ENCODE measurements around the gene SCAMP2.

The SCAMP2 gene

DNA sequence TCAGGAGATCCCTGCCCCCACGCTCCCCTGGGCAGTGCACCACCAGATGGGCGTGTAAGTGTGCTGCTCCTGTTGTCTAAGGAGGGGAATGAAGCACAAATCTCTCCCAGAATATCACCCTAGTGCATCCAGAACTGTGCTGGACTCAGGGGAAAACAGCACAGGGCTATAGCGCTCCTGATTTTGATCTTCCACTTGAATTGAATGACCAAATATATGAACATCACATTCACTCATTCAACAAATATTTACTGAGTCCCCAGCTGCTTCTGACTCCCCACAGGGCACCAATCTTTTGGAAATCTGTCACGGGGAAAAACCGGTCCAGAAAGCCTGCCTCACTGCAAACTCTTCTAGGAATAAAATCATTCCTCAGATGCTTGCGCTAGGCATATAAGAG, 44.3 kb downstream of the SCAMP2 start:
- TF ChIP-seq, protein P1, sequence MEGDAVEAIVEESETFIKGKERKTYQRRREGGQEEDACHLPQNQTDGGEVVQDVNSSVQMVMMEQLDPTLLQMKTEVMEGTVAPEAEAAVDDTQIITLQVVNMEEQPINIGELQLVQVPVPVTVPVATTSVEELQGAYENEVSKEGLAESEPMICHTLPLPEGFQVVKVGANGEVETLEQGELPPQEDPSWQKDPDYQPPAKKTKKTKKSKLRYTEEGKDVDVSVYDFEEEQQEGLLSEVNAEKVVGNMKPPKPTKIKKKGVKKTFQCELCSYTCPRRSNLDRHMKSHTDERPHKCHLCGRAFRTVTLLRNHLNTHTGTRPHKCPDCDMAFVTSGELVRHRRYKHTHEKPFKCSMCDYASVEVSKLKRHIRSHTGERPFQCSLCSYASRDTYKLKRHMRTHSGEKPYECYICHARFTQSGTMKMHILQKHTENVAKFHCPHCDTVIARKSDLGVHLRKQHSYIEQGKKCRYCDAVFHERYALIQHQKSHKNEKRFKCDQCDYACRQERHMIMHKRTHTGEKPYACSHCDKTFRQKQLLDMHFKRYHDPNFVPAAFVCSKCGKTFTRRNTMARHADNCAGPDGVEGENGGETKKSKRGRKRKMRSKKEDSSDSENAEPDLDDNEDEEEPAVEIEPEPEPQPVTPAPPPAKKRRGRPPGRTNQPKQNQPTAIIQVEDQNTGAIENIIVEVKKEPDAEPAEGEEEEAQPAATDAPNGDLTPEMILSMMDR (IDR thresholded peaks at IDR 0.05; ENCODE audit: low read depth, low read length): no peak
- no peak for DNase-seq (ENCODE audit: low read depth in 2 of 2)

DNA sequence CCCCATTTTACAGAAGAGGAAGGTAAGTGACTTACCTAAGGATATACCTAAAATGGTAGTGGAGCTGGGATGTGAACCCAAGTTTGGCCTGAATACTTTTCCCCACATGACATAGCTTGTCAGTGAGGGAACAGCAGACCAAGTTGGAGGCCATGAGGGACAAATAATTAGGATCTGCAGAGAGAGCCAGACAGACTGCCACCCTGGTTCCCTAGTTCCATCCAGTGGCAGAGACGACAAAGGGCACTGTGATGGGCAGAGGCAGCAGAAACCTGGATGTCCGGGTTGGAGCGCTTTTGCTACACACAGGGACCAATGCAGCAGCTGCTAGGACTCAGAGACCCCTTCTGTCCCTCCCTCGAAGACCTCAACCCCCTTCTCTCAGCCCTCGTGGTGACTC, 45.6 kb downstream of the SCAMP2 start:
- TF ChIP-seq, protein P1 (IDR thresholded peaks at IDR 0.05; ENCODE audit: low read depth, low read length): no peak
- DNase-seq (ENCODE audit: low read depth in 2 of 2): no peak
- H3K4me3 ChIP-seq (replicated peaks in 1 of 2; ENCODE audit: low read depth in 2 of 2, low read length in 2 of 2): no peak overlapping the region

More for the DNA sequence above, 44.3 kb downstream of the SCAMP2 start:
- no peak overlapping the region for H3K4me3 ChIP-seq (replicated peaks in 1 of 2; ENCODE audit: low read depth in 2 of 2, low read length in 2 of 2)

DNA sequence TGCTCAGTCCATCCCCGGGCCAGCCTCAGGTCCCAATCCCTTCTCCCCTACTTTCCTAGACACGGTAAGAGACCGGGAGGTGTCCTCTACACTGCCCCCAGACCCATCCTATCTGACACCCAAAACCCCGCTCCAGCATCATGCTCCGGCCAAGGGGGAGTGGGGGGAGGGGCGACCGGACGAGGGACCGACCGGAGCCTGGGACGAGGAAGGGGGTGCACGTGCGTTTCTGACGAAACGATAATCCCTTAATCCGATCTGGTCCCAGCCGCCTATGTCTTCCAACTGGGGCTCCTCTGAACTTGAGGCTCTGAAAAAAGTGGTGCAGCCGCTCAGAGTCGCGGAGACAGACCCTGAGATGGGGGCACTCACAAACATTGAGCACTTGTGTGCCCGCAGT, 46.2 kb downstream of the SCAMP2 start:
- DNase-seq (ENCODE audit: low read depth in 2 of 2): no peak
- TF ChIP-seq, protein P1 (IDR thresholded peaks at IDR 0.05; ENCODE audit: low read depth, low read length): no peak
- H3K4me3 ChIP-seq (replicated peaks in 1 of 2; ENCODE audit: low read depth in 2 of 2, low read length in 2 of 2): no peak overlapping the region

DNA sequence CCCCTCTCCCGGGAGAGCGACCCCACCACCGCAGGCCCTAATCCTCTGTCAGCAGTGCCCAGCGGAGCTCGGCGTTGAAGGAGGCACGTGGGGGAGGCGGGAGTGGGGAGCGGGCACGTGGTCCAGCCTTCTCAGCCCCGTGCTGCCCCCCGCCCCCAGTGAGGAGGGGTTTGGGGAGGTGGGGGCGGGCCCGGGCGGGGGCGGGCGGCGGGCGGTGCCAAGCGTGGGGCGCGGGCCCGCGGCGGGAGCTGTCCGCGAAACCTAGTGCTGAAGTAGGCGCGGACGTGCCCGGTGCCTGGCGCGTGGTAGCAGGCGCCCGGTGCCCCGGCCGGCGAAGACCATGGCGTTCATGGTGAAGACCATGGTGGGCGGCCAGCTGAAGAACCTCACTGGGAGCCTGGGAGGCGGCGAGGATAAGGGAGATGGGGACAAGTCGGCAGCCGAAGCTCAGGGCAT, 46.8 kb downstream of the SCAMP2 start, which contains the start of gene CPLX3:
Gene CPLX3, plus strand, starts transcription at position 264 of the 456 bp plus-strand sequence. Its CDS starts 77 bp downstream, at position 341.
- no peak within 1 kb of the TSS for H3K4me3 ChIP-seq (replicated peaks in 1 of 2; ENCODE audit: low read depth in 2 of 2, low read length in 2 of 2)
- TF ChIP-seq, protein P1 (IDR thresholded peaks at IDR 0.05; ENCODE audit: low read depth, low read length): no peak
- peak in 1 of 2 donors; percentile 13 for DNase-seq (ENCODE audit: low read depth in 2 of 2)

DNA sequence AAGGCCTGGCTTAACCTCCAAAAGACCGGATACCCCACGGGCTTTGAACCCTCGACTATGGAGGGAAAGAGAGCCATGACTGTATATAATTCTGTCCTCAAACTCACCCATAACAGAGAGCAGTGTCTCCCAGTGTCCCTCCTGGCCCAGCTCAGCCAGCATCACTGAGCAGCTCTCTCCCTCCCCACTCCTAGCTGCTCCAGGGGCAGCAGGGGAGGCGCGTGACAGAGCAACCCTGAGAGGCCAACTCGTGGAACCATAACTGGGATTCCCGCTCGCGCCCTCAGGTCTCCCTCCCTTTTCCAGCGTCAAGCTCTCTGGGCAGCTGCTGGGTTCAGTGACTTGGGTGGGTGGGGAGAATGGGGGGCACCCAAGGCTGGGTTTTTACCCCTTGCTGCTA, 47.3 kb downstream of the SCAMP2 start:
- DNase-seq (ENCODE audit: low read depth in 2 of 2): no peak
- no peak overlapping the region for H3K4me3 ChIP-seq (replicated peaks in 1 of 2; ENCODE audit: low read depth in 2 of 2, low read length in 2 of 2)
- TF ChIP-seq, protein P1 (IDR thresholded peaks at IDR 0.05; ENCODE audit: low read depth, low read length): no peak

DNA sequence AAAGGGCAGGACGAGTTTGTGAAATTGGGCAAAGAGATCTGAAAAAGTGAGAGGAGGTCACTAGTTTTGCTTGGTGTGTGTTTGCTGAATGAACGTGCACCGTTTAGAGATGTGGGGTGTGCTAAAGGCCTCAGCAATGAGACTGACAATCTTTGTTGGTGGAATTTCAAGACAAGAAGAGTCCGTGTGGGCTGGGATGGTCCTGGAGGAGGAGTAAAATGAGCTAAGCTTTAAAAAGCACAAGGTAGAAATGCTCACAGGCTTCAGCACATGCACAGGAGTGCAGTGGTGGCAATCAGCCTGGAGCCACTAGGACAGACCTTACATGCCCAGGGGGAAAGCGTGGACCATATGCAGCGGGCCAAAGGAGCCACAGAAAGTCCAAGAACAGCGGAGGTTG, 48.2 kb downstream of the SCAMP2 start:
- DNase-seq (ENCODE audit: low read depth in 2 of 2): no peak
- TF ChIP-seq, protein P1 (IDR thresholded peaks at IDR 0.05; ENCODE audit: low read depth, low read length): no peak
- no peak overlapping the region for H3K4me3 ChIP-seq (replicated peaks in 1 of 2; ENCODE audit: low read depth in 2 of 2, low read length in 2 of 2)

DNA sequence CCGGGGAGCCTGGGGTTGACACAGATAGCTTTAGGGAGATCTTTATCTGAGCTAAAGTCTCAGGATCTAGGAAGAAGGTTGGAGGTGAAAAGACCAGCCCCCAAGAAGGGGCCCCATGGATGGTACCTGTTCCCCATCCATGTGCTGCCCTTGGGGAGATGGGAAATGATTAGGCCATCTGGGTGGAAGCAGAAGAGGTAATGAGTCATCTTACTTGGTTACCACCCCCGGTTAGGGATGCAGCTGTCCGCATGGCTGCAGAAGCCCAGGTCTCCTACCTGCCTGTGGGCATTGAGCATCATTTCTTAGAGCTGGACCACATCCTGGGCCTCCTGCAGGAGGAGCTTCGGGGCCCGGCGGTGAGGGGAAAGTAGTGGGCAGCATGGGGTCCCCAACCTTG, 49.8 kb downstream of the SCAMP2 start:
- TF ChIP-seq, protein P1 (IDR thresholded peaks at IDR 0.05; ENCODE audit: low read depth, low read length): no peak
- H3K4me3 ChIP-seq (replicated peaks in 1 of 2; ENCODE audit: low read depth in 2 of 2, low read length in 2 of 2): no peak overlapping the region
- no peak for DNase-seq (ENCODE audit: low read depth in 2 of 2)
